HCT116 (cell line): ENCODE measurements around the gene MAOB. TPM values are rescaled to one million over a fixed set of nuclear protein-coding genes. Genes with fewer than 3 reads are reported as not detected.

Source experiments
- ATAC-seq: fragments of 200-7000 bp; cut with Tn5 transposase; 2 replicates; pipeline ENCODE4 v1.9.1; 2020; ENCODE audit warnings: mild to moderate bottlenecking, moderate library complexity
- BruUV-seq: library from RNA; stranded (reverse); fragments of 400-500 nt; replicated peaks from 2 replicates; lab custom pipeline; 2021; lab: Mats Ljungman, UMichigan
- CTCF ChIA-PET: fragments of 300-600 bp; sonication (Branson Sonifier 250); formaldehyde crosslinking; loops from one replicate; lab custom pipeline; 2021; ENCODE audit warnings: antibody characterized with exemption; lab: Charles Lee
- POLR2A ChIA-PET: fragments of 300-600, 350-600 bp; sonication (Branson Sonifier 250); formaldehyde crosslinking; loops from one replicate; lab custom pipeline; 2021; ENCODE audit warnings: antibody characterized with exemption; lab: Charles Lee
- RAD21 ChIA-PET, 2 experiments: fragments of 300-600 bp; sonication (Branson Sonifier 250); formaldehyde crosslinking; loops; one replicate each; lab custom pipeline; 2023; ENCODE audit warnings: low total read pairs in 2 of 2; ENCODE audit not compliant: uncharacterized antibody in 2 of 2, unreplicated experiment in 2 of 2, low non-redundant PET in 1 of 2; lab: Charles Lee
- DNase-seq: peaks from one replicate; pipeline ENCODE4 v3.0.0-alpha.2; 2010; ENCODE audit warnings: low read depth, low spot score
- H2AFZ ChIP-seq: fragments of 200-600 bp; shearing (Covaris generic), sonication (generic); 2 replicates; pipeline ENCODE4 v1.6.1; 2017; ENCODE audit warnings: low read depth, mixed run types, mixed read lengths, antibody characterized with exemption, low read length; ENCODE audit not compliant: poor library complexity, severe bottlenecking
- H3K27ac ChIP-seq: 2 replicates; pipeline ENCODE4 v1.5.1; 2012; ENCODE audit warnings: low read depth, low read length
- H3K27me3 ChIP-seq: fragments of 200-600 bp; sonication (generic); 2 replicates; pipeline ENCODE4 v1.6.1; 2016; ENCODE audit warnings: mixed run types, low read length, mixed read lengths; ENCODE audit not compliant: insufficient read depth
- H3K36me3 ChIP-seq, 2 experiments: fragments of 200-500 bp in 1 of 2; fragments of 200-600 bp in 1 of 2; sonication (Bioruptor generic) in 1 of 2; sonication (generic) in 1 of 2; 2 replicates each; pipeline versions ENCODE4 v1.5.1 to v1.6.1; 2014 to 2016; ENCODE audit warnings: low read length in 2 of 2, inconsistent platforms in 1 of 2, mixed read lengths in 1 of 2, mixed run types in 1 of 2; ENCODE audit not compliant: insufficient read depth in 2 of 2, control insufficient read depth in 1 of 2
- H3K4me1 ChIP-seq, 2 experiments: fragments of 200-600 bp in 1 of 2; sonication (generic) in 1 of 2; 2 replicates each; pipeline versions ENCODE4 v1.5.1 to v1.6.1; 2012 to 2017; ENCODE audit warnings: low read length in 2 of 2, inconsistent platforms in 1 of 2, mild to moderate bottlenecking in 1 of 2, mixed read lengths in 1 of 2, mixed run types in 1 of 2, moderate library complexity in 1 of 2; ENCODE audit not compliant: insufficient read depth in 2 of 2, control insufficient read depth in 1 of 2
- H3K4me2 ChIP-seq: fragments of 200-600 bp; sonication (generic); 2 replicates; pipeline ENCODE4 v1.6.1; 2017; ENCODE audit warnings: mixed run types, low read length, mixed read lengths
- H3K4me3 ChIP-seq, 2 experiments: fragments of 200-600 bp in 1 of 2; sonication (generic) in 1 of 2; replicated peaks in 1 of 2; 2 replicates each; pipeline ENCODE4 v1.5.1; 2011 to 2016; ENCODE audit warnings: low read length in 2 of 2, control low read depth in 1 of 2, low read depth in 1 of 2, mild to moderate bottlenecking in 1 of 2, mixed read lengths in 1 of 2, mixed run types in 1 of 2
- H3K79me2 ChIP-seq: fragments of 200-600 bp; sonication (generic); 2 replicates; pipeline ENCODE4 v1.6.1; 2017; ENCODE audit warnings: mild to moderate bottlenecking, mixed run types, low read length, moderate library complexity, mixed read lengths; ENCODE audit not compliant: insufficient read depth
- H3K9ac ChIP-seq: fragments of 200-600 bp; sonication (generic); 2 replicates; pipeline ENCODE4 v1.6.1; 2016; ENCODE audit warnings: low read length, mixed read lengths
- H3K9me2 ChIP-seq: fragments of 200-600 bp; sonication (generic), shearing (Covaris generic); 2 replicates; pipeline ENCODE4 v1.6.1; 2017; ENCODE audit warnings: mixed run types, mild to moderate bottlenecking, moderate library complexity; ENCODE audit not compliant: insufficient read depth
- H3K9me3 ChIP-seq, 2 experiments: fragments of 200-500 bp in 1 of 2; fragments of 200-600 bp in 1 of 2; sonication (Bioruptor generic) in 1 of 2; sonication (generic) in 1 of 2; 2 replicates each; pipeline ENCODE4 v1.6.1; 2014 to 2017; ENCODE audit warnings: low read length in 2 of 2, mixed read lengths in 2 of 2, inconsistent platforms in 1 of 2, low read depth in 1 of 2, mild to moderate bottlenecking in 1 of 2, mixed run types in 1 of 2, moderate library complexity in 1 of 2; ENCODE audit not compliant: control insufficient read depth in 1 of 2, insufficient read depth in 1 of 2
- H4K20me1 ChIP-seq: fragments of 200-600 bp; sonication (generic), shearing (Covaris generic); 2 replicates; pipeline ENCODE4 v1.6.1; 2017; ENCODE audit warnings: mixed run types, mild to moderate bottlenecking, moderate library complexity; ENCODE audit not compliant: insufficient read depth
- EZH2phosphoT487 ChIP-seq: fragments of 200-600 bp; IDR thresholded peaks from 2 replicates; pipeline ENCODE4 v1.6.1; 2018; ENCODE audit warnings: antibody characterized with exemption, borderline replicate concordance
- JUND ChIP-seq: IDR thresholded peaks from 2 replicates; pipeline ENCODE4 v1.6.1; 2012
- POLR2A ChIP-seq: IDR thresholded peaks from 2 replicates; pipeline ENCODE4 v1.7.0; 2011; ENCODE audit warnings: borderline replicate concordance; ENCODE audit not compliant: insufficient read depth, insufficient read length; ENCODE audit errors: extremely low read depth
- RAD21 ChIP-seq: IDR thresholded peaks from 2 replicates; pipeline ENCODE4 v1.6.1; 2012; ENCODE audit warnings: low read depth, mild to moderate bottlenecking
- SP1 ChIP-seq: IDR thresholded peaks from 2 replicates; pipeline ENCODE4 v1.6.1; 2012; ENCODE audit warnings: low read depth
- TCF7L2 ChIP-seq: IDR thresholded peaks from 2 replicates; pipeline ENCODE4 v1.7.0; 2011; ENCODE audit warnings: borderline replicate concordance, inconsistent platforms; ENCODE audit not compliant: insufficient read depth, insufficient read length; ENCODE audit errors: extremely low read depth
- intact Hi-C: fragments of 100-400 bp; cut with micrococcal nuclease; formaldehyde crosslinking; loops from 2 replicates; pipeline ENCODE4 v1.10.0; 2022
- total RNA-seq: library from RNA; stranded (reverse); gene quantifications from one replicate; pipeline ENCODE4 v1.2.1, GENCODE V29; 2021; ENCODE audit not compliant: unreplicated experiment
- TF ChIP-seq, protein P1 (sequence below): IDR thresholded peaks from 2 replicates; pipeline ENCODE4 v1.6.1; 2012
- TF ChIP-seq, protein P2 (sequence below): IDR thresholded peaks from 2 replicates; pipeline ENCODE4 v1.6.1; 2012; ENCODE audit warnings: low read depth
- TF ChIP-seq, protein P3 (sequence below): IDR thresholded peaks from 2 replicates; pipeline ENCODE4 v1.6.1; 2011; ENCODE audit warnings: mild to moderate bottlenecking, low read length, moderate library complexity; ENCODE audit not compliant: insufficient replicate concordance; ENCODE audit errors: extremely low read depth

MAOB gene
- total RNA-seq, 1 experiment from 2014 or later: 28.2 TPM

DNA sequence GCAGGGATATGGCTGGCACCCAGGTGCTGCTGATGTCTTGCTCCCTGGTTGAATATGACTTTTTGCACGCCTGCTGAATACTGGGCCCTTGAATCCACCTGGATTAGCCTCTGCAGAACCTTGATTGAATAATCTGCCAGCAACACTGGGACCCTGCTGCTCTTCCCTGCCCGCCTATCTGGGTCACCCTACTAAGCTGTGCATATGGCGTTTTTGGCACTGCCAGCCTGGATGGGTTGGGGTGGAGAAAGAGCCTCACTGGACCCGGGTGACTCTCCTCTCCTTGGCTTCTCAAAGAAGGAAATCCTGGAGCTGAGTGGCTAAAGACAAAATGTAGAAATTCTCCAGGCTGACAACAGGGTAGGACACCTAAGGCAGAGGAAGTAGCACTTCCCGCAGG is 126.2 kb downstream of the MAOB start:
- Histone ChIP-seq H3K4me1 (no peaks in the 10 kb centered on the region), H3K27ac (no peak overlapping the region), H3K79me2 (no peaks in the 10 kb centered on the region), H3K9me3 (no peaks in the 10 kb centered on the region), H4K20me1 (no peaks in the 10 kb centered on the region), H3K9ac (no peak overlapping the region), H2AFZ (no peak overlapping the region), H3K36me3 (no peaks in the 10 kb centered on the region), H3K4me3 (no peak overlapping the region), H3K9me2 (no peaks in the 10 kb centered on the region), H3K27me3 (no peaks in the 10 kb centered on the region), H3K4me2 (no peak overlapping the region)
- intact Hi-C loops: no loop called here
- DNase-seq (no peak), ATAC-seq (no peak)
- POLR2A ChIA-PET: no interaction called here
- RAD21 ChIA-PET: no interaction called here
- no peak for TF ChIP-seq TCF7L2
- TF ChIP-seq, protein P1, sequence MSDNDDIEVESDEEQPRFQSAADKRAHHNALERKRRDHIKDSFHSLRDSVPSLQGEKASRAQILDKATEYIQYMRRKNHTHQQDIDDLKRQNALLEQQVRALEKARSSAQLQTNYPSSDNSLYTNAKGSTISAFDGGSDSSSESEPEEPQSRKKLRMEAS: no peak
- TF ChIP-seq SP1: no peak
- TF ChIP-seq RAD21: no peak
- TF ChIP-seq, protein P2, sequence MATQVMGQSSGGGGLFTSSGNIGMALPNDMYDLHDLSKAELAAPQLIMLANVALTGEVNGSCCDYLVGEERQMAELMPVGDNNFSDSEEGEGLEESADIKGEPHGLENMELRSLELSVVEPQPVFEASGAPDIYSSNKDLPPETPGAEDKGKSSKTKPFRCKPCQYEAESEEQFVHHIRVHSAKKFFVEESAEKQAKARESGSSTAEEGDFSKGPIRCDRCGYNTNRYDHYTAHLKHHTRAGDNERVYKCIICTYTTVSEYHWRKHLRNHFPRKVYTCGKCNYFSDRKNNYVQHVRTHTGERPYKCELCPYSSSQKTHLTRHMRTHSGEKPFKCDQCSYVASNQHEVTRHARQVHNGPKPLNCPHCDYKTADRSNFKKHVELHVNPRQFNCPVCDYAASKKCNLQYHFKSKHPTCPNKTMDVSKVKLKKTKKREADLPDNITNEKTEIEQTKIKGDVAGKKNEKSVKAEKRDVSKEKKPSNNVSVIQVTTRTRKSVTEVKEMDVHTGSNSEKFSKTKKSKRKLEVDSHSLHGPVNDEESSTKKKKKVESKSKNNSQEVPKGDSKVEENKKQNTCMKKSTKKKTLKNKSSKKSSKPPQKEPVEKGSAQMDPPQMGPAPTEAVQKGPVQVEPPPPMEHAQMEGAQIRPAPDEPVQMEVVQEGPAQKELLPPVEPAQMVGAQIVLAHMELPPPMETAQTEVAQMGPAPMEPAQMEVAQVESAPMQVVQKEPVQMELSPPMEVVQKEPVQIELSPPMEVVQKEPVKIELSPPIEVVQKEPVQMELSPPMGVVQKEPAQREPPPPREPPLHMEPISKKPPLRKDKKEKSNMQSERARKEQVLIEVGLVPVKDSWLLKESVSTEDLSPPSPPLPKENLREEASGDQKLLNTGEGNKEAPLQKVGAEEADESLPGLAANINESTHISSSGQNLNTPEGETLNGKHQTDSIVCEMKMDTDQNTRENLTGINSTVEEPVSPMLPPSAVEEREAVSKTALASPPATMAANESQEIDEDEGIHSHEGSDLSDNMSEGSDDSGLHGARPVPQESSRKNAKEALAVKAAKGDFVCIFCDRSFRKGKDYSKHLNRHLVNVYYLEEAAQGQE: no peak
- no peak for TF ChIP-seq JUND
- no peak for TF ChIP-seq POLR2A
- TF ChIP-seq, protein P3, sequence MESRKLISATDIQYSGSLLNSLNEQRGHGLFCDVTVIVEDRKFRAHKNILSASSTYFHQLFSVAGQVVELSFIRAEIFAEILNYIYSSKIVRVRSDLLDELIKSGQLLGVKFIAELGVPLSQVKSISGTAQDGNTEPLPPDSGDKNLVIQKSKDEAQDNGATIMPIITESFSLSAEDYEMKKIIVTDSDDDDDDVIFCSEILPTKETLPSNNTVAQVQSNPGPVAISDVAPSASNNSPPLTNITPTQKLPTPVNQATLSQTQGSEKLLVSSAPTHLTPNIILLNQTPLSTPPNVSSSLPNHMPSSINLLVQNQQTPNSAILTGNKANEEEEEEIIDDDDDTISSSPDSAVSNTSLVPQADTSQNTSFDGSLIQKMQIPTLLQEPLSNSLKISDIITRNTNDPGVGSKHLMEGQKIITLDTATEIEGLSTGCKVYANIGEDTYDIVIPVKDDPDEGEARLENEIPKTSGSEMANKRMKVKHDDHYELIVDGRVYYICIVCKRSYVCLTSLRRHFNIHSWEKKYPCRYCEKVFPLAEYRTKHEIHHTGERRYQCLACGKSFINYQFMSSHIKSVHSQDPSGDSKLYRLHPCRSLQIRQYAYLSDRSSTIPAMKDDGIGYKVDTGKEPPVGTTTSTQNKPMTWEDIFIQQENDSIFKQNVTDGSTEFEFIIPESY: no peak
- TF ChIP-seq EZH2phosphoT487: no peak
- CTCF ChIA-PET: no interaction called here
- BruUV-seq: no TSS peak
